OCI-LY7 (cell line): ENCODE data around the gene EGFL8. TPM values are rescaled to one million over a fixed set of nuclear protein-coding genes. Genes with fewer than 3 reads are reported as not detected.

Source experiments
- BruUV-seq: library from RNA; stranded (reverse); fragments of 400-500 nt; replicated peaks from 2 replicates; lab custom pipeline; 2021; lab: Mats Ljungman, UMichigan
- CTCF ChIA-PET: fragments of 300-600 bp; sonication (Branson Sonifier 250); formaldehyde crosslinking; loops from one replicate; lab custom pipeline; 2022; ENCODE audit warnings: antibody characterized with exemption; ENCODE audit not compliant: unreplicated experiment; lab: Charles Lee
- POLR2A ChIA-PET: fragments of 300-600 bp; sonication (Branson Sonifier 250); formaldehyde crosslinking; loops from one replicate; lab custom pipeline; 2022; ENCODE audit warnings: antibody characterized with exemption; lab: Charles Lee
- DNase-seq: peaks from one replicate; pipeline ENCODE4 v3.0.0-alpha.2; 2015; ENCODE audit warnings: low spot score
- H2AFZ ChIP-seq: fragments of 200-600 bp; sonication (generic), shearing (Covaris generic); 2 replicates; pipeline ENCODE4 v1.6.1; 2014; ENCODE audit warnings: mild to moderate bottlenecking, antibody characterized with exemption, low read length, moderate library complexity
- H3K27ac ChIP-seq: fragments of 200-600 bp; sonication (generic); 2 replicates; pipeline ENCODE4 v1.5.1; 2014; ENCODE audit warnings: mixed run types, low read depth, mild to moderate bottlenecking, moderate library complexity, low read length, inconsistent platforms; ENCODE audit not compliant: poor library complexity, severe bottlenecking
- H3K36me3 ChIP-seq: fragments of 200-600 bp; sonication (generic); 2 replicates; pipeline ENCODE4 v1.6.1; 2014; ENCODE audit warnings: mild to moderate bottlenecking, antibody characterized with exemption, low read length, moderate library complexity, mixed read lengths; ENCODE audit not compliant: insufficient read depth
- H3K4me1 ChIP-seq: fragments of 200-600 bp; sonication (generic); 2 replicates; pipeline ENCODE4 v1.5.1; 2014; ENCODE audit warnings: mild to moderate bottlenecking, low read length; ENCODE audit not compliant: insufficient read depth, poor library complexity, severe bottlenecking
- H3K4me2 ChIP-seq: fragments of 200-600 bp; sonication (generic); 2 replicates; pipeline ENCODE4 v1.6.1; 2014; ENCODE audit warnings: mild to moderate bottlenecking, low read length
- H3K4me3 ChIP-seq: fragments of 200-600 bp; sonication (generic); 2 replicates; pipeline ENCODE4 v1.5.1; 2014; ENCODE audit warnings: mild to moderate bottlenecking, low read depth, low read length; ENCODE audit not compliant: poor library complexity, severe bottlenecking
- H3K79me2 ChIP-seq: fragments of 200-600 bp; sonication (generic); 2 replicates; pipeline ENCODE4 v1.6.1; 2016; ENCODE audit warnings: low read depth, mild to moderate bottlenecking, low read length, moderate library complexity, mixed read lengths; ENCODE audit not compliant: insufficient read depth
- H3K9me2 ChIP-seq: fragments of 200-600 bp; sonication (generic); 2 replicates; pipeline ENCODE4 v1.6.1; 2016; ENCODE audit warnings: mild to moderate bottlenecking, low read length, mixed read lengths; ENCODE audit not compliant: insufficient read depth
- H3K9me3 ChIP-seq: fragments of 200-600 bp; sonication (generic); 2 replicates; pipeline ENCODE4 v1.6.1; 2014; ENCODE audit warnings: mild to moderate bottlenecking, mixed run types, low read length, mixed read lengths
- H4K20me1 ChIP-seq: fragments of 200-600 bp; sonication (generic); 2 replicates; pipeline ENCODE4 v1.6.1; 2014; ENCODE audit warnings: mild to moderate bottlenecking, antibody characterized with exemption, low read length, moderate library complexity, mixed read lengths; ENCODE audit not compliant: insufficient read depth
- CTCF ChIP-seq: fragments of 200-600 bp; sonication (generic); conservative IDR thresholded peaks from 2 replicates; pipeline ENCODE4 v1.5.1; 2014; ENCODE audit warnings: mild to moderate bottlenecking, antibody characterized with exemption, low read length, moderate library complexity, mixed read lengths
- EZH2phosphoT487 ChIP-seq: fragments of 200-600 bp; sonication (generic); IDR thresholded peaks from 2 replicates; pipeline ENCODE4 v1.6.1; 2018; ENCODE audit warnings: low read depth, borderline replicate concordance, mild to moderate bottlenecking, mixed run types, antibody characterized with exemption, low read length, moderate library complexity, mixed read lengths
- intact Hi-C: fragments of 100-400 bp; cut with micrococcal nuclease; formaldehyde crosslinking; loops from one replicate; pipeline ENCODE4 v1.10.0; 2022; ENCODE audit not compliant: unreplicated experiment
- microRNA-seq: library from miRNA; unstranded; fragments of <30 nt; microRNA quantifications from one replicate; pipeline ENCODE4 v1.2.0, GENCODE V29; 2022; ENCODE audit warnings: borderline replicate concordance
- small RNA-seq: library from RNA; depleted of rRNA; stranded (forward); fragments of <200 nt; gene quantifications from one replicate; pipeline ENCODE3, GENCODE V24; 2014
- total RNA-seq, 2 experiments: library from RNA; depleted of rRNA in 1 of 2; stranded (reverse); fragments of >200 nt in 1 of 2; shearing (Covaris generic) in 1 of 2; gene quantifications; 2 replicates each; pipeline ENCODE4 v1.2.3, GENCODE V29; 2014 to 2022

The EGFL8 gene
- total RNA-seq, 2 experiments from 2014 or later = 7.4 to 21.6 TPM

GRCh38 chr6:32215617-32216016 is 51.2 kb downstream of the EGFL8 start:
- peaks cover 8% of the 10 kb centered on the region for H3K4me1 ChIP-seq
- CTCF ChIA-PET = no interaction called here

GRCh38 chr6:32216285-32216684 is 51.9 kb downstream of the EGFL8 start:
- H3K79me2 ChIP-seq = no peaks in the 10 kb centered on the region
- no peaks in the 10 kb centered on the region for H4K20me1 ChIP-seq
- intact Hi-C loops = no loop called here
- no peaks in the 10 kb centered on the region for H3K36me3 ChIP-seq
- H3K27ac ChIP-seq = no peak overlapping the region
- no peak overlapping the region for H3K4me3 ChIP-seq
- no peak overlapping the region for H3K4me2 ChIP-seq
- H2AFZ ChIP-seq = no peak overlapping the region
- ChIA-PET CTCF (no interaction called here), POLR2A (no interaction called here)
- no peaks in the 10 kb centered on the region for H3K9me3 ChIP-seq
- DNase-seq = no peak
- H3K9me2 ChIP-seq = no peaks in the 10 kb centered on the region
- H3K4me1 ChIP-seq = peaks cover 11% of the 10 kb centered on the region
- TF ChIP-seq CTCF = no peak
- TF ChIP-seq EZH2phosphoT487 = no peak
- BruUV-seq = no TSS peak

More at GRCh38 chr6:32215617-32216016, 51.2 kb downstream of the EGFL8 start:
- Histone ChIP-seq H3K36me3 (no peaks in the 10 kb centered on the region), H2AFZ (no peak overlapping the region), H3K27ac (no peak overlapping the region), H4K20me1 (no peaks in the 10 kb centered on the region), H3K4me3 (no peak overlapping the region), H3K9me3 (no peaks in the 10 kb centered on the region), H3K79me2 (no peaks in the 10 kb centered on the region), H3K9me2 (no peaks in the 10 kb centered on the region), H3K4me2 (no peak overlapping the region)
- POLR2A ChIA-PET = no interaction called here
- TF ChIP-seq CTCF (no peak), EZH2phosphoT487 (no peak)
- intact Hi-C loops = no loop called here
- BruUV-seq = no TSS peak
- DNase-seq = no peak

GRCh38 chr6:32216998-32217397 is 52.6 kb downstream of the EGFL8 start:
- DNase-seq = no peak
- Histone ChIP-seq H3K4me3 (no peak overlapping the region), H2AFZ (no peak overlapping the region), H3K36me3 (no peaks in the 10 kb centered on the region), H3K4me1 (peaks cover 18% of the 10 kb centered on the region), H3K27ac (no peak overlapping the region), H4K20me1 (no peaks in the 10 kb centered on the region), H3K79me2 (no peaks in the 10 kb centered on the region), H3K4me2 (no peak overlapping the region), H3K9me2 (no peaks in the 10 kb centered on the region), H3K9me3 (no peaks in the 10 kb centered on the region)
- CTCF ChIA-PET = interaction anchor here (0.6 kb wide), 1 partner anchor 638 kb away, joined by 3 read pairs; no protein-coding TSS in a partner anchor
- no TSS peak for BruUV-seq
- TF ChIP-seq EZH2phosphoT487 (no peak), CTCF (no peak)
- intact Hi-C loops = no loop called here
- POLR2A ChIA-PET = no interaction called here

Small RNAs within 50 kb of the gene (microRNA-seq; reads per million reads assigned to microRNA genes)
- gene MIR6721 (2.3 reads per million), gene MIR6833 (not detected)

Small RNAs within 50 kb of the gene (small RNA-seq; reads per million reads assigned to genes)
- gene AL662884.1 (not detected), gene MIR6833 (not detected)

Other genes starting within 250 kb of the EGFL8 start
- 3.1 and 3.4 TPM in 2 replicates for gene C2, start 236.9 kb upstream of the EGFL8 start, total RNA-seq (2014; rRNA removed; shearing (Covaris generic))
- gene C2, start 236.9 kb upstream of the EGFL8 start, total RNA-seq (2022) = 4.4 and 8.7 TPM in 2 replicates
- 1.1 TPM in 1 of 2 replicates, not detected in the other for gene CFB, start 218.5 kb upstream of the EGFL8 start, total RNA-seq (2014; rRNA removed; shearing (Covaris generic))
- gene CFB, start 218.5 kb upstream of the EGFL8 start, total RNA-seq (2022) = 1.2 and 2.4 TPM in 2 replicates
- 94.8 and 134 TPM in 2 replicates for gene NELFE, start 205.6 kb upstream of the EGFL8 start, total RNA-seq (2014; rRNA removed; shearing (Covaris generic))
- 76.1 and 77.8 TPM in 2 replicates for gene NELFE, start 205.6 kb upstream of the EGFL8 start, total RNA-seq (2022)
- 45.8 and 62.2 TPM in 2 replicates for gene SKIC2, start 205.4 kb upstream of the EGFL8 start, total RNA-seq (2014; rRNA removed; shearing (Covaris generic))
- gene SKIC2, start 205.4 kb upstream of the EGFL8 start, total RNA-seq (2022) = 69.8 and 77.5 TPM in 2 replicates
- gene DXO, start 192.5 kb upstream of the EGFL8 start, total RNA-seq (2014; rRNA removed; shearing (Covaris generic)) = 34.9 and 36.5 TPM in 2 replicates
- gene DXO, start 192.5 kb upstream of the EGFL8 start, total RNA-seq (2022) = 17.5 and 28.0 TPM in 2 replicates
- 2.2 and 2.9 TPM in 2 replicates for gene C4A, start 182.5 kb upstream of the EGFL8 start, total RNA-seq (2014; rRNA removed; shearing (Covaris generic))
- gene C4A, start 182.5 kb upstream of the EGFL8 start, total RNA-seq (2022) = 4.8 and 6.6 TPM in 2 replicates
- gene C4B, start 149.8 kb upstream of the EGFL8 start, total RNA-seq (2014; rRNA removed; shearing (Covaris generic)) = 2.5 and 2.9 TPM in 2 replicates
- 3.7 and 4.2 TPM in 2 replicates for gene C4B, start 149.8 kb upstream of the EGFL8 start, total RNA-seq (2022)
- gene CYP21A2, start 126.2 kb upstream of the EGFL8 start, total RNA-seq (2014; rRNA removed; shearing (Covaris generic)) = not detected in 2 replicates
- gene CYP21A2, start 126.2 kb upstream of the EGFL8 start, total RNA-seq (2022) = not detected in 2 replicates
- gene TNXB, start 55.3 kb upstream of the EGFL8 start, total RNA-seq (2014; rRNA removed; shearing (Covaris generic)) = 1.7 and 7.1 TPM in 2 replicates
- 9.2 and 10.5 TPM in 2 replicates for gene TNXB, start 55.3 kb upstream of the EGFL8 start, total RNA-seq (2022)
- 44.8 and 57.7 TPM in 2 replicates for gene ATF6B, start 36.3 kb upstream of the EGFL8 start, total RNA-seq (2014; rRNA removed; shearing (Covaris generic))
- 122 and 125 TPM in 2 replicates for gene ATF6B, start 36.3 kb upstream of the EGFL8 start, total RNA-seq (2022)
- 10.1 and 11.6 TPM in 2 replicates for gene FKBPL, start 34.3 kb upstream of the EGFL8 start, total RNA-seq (2014; rRNA removed; shearing (Covaris generic))
- 8.2 and 8.4 TPM in 2 replicates for gene FKBPL, start 34.3 kb upstream of the EGFL8 start, total RNA-seq (2022)
- 0.13 and 0.47 TPM in 2 replicates for gene PRRT1, start 12.7 kb upstream of the EGFL8 start, total RNA-seq (2014; rRNA removed; shearing (Covaris generic))
- gene PRRT1, start 12.7 kb upstream of the EGFL8 start, total RNA-seq (2022) = 2.4 and 3.5 TPM in 2 replicates
- 111 and 130 TPM in 2 replicates for gene PPT2, start 10.5 kb upstream of the EGFL8 start, total RNA-seq (2014; rRNA removed; shearing (Covaris generic))
- gene PPT2, start 10.5 kb upstream of the EGFL8 start, total RNA-seq (2022) = 34.1 and 39.0 TPM in 2 replicates
- 18.0 and 24.5 TPM in 2 replicates for gene AGPAT1, start 11.5 kb downstream of the EGFL8 start, total RNA-seq (2014; rRNA removed; shearing (Covaris generic))
- 28.1 and 30.1 TPM in 2 replicates for gene AGPAT1, start 11.5 kb downstream of the EGFL8 start, total RNA-seq (2022)
- gene RNF5, start 13.8 kb downstream of the EGFL8 start, total RNA-seq (2014; rRNA removed; shearing (Covaris generic)) = 51.3 and 59.9 TPM in 2 replicates
- gene RNF5, start 13.8 kb downstream of the EGFL8 start, total RNA-seq (2022) = 50.6 and 56.1 TPM in 2 replicates
- gene AGER, start 19.7 kb downstream of the EGFL8 start, total RNA-seq (2014; rRNA removed; shearing (Covaris generic)) = 6.6 and 6.7 TPM in 2 replicates
- 26.9 and 29.9 TPM in 2 replicates for gene AGER, start 19.7 kb downstream of the EGFL8 start, total RNA-seq (2022)
- gene PBX2, start 25.6 kb downstream of the EGFL8 start, total RNA-seq (2014; rRNA removed; shearing (Covaris generic)) = 23.1 and 23.7 TPM in 2 replicates
- gene PBX2, start 25.6 kb downstream of the EGFL8 start, total RNA-seq (2022) = 77.3 and 80.5 TPM in 2 replicates
- gene GPSM3, start 28.0 kb downstream of the EGFL8 start, total RNA-seq (2014; rRNA removed; shearing (Covaris generic)) = 94.4 and 101 TPM in 2 replicates
- 99.9 and 100 TPM in 2 replicates for gene GPSM3, start 28.0 kb downstream of the EGFL8 start, total RNA-seq (2022)
- gene NOTCH4, start 59.5 kb downstream of the EGFL8 start, total RNA-seq (2014; rRNA removed; shearing (Covaris generic)) = 0.93 and 1.4 TPM in 2 replicates
- 2.1 and 2.4 TPM in 2 replicates for gene NOTCH4, start 59.5 kb downstream of the EGFL8 start, total RNA-seq (2022)
- gene TSBP1, start 207.3 kb downstream of the EGFL8 start, total RNA-seq (2014; rRNA removed; shearing (Covaris generic)) = not detected in 2 replicates
- not detected in 2 replicates for gene TSBP1, start 207.3 kb downstream of the EGFL8 start, total RNA-seq (2022)
- 2.9 and 3.1 TPM in 2 replicates for gene BTNL2, start 242.6 kb downstream of the EGFL8 start, total RNA-seq (2014; rRNA removed; shearing (Covaris generic))
- 4.9 and 5.1 TPM in 2 replicates for gene BTNL2, start 242.6 kb downstream of the EGFL8 start, total RNA-seq (2022)